Breast epithelium (tissue), 3 donors: ENCODE measurements around the gene ZNF668.

Experiments used
- POLR2AphosphoS5 ChIP-seq, 3 donors: sonication (generic); formaldehyde crosslinking; IDR thresholded peaks; one replicate each; pipeline ENCODE4 v1.6.1; 2017; ENCODE audit warnings: antibody characterized with exemption in 3 of 3
- TF ChIP-seq, protein P1 (sequence below), 3 donors: fragments of 450-650 bp; IDR thresholded peaks; one replicate each; pipeline ENCODE4 v1.5.1; 2016 to 2017; ENCODE audit warnings: antibody characterized with exemption in 3 of 3, mild to moderate bottlenecking in 3 of 3, moderate library complexity in 3 of 3

GRCh38 chr16:31089199-31089598, 15.2 kb upstream of the ZNF668 start:
- TF ChIP-seq POLR2AphosphoS5 (IDR thresholded peaks at IDR 0.05): no peak
- TF ChIP-seq, protein P1, sequence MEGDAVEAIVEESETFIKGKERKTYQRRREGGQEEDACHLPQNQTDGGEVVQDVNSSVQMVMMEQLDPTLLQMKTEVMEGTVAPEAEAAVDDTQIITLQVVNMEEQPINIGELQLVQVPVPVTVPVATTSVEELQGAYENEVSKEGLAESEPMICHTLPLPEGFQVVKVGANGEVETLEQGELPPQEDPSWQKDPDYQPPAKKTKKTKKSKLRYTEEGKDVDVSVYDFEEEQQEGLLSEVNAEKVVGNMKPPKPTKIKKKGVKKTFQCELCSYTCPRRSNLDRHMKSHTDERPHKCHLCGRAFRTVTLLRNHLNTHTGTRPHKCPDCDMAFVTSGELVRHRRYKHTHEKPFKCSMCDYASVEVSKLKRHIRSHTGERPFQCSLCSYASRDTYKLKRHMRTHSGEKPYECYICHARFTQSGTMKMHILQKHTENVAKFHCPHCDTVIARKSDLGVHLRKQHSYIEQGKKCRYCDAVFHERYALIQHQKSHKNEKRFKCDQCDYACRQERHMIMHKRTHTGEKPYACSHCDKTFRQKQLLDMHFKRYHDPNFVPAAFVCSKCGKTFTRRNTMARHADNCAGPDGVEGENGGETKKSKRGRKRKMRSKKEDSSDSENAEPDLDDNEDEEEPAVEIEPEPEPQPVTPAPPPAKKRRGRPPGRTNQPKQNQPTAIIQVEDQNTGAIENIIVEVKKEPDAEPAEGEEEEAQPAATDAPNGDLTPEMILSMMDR (IDR thresholded peaks at IDR 0.05): no peak
